Measurements from ENCODE around the gene ALMS1. TPM values are rescaled to one million over a fixed set of nuclear protein-coding genes. Genes with fewer than 3 reads are reported as not detected.

Gene ALMS1
- total and polyA plus RNA-seq, 2 of the 8 experiments (the other 6 are each of a cell fraction or from before 2014, with no cell fraction given), result 21.8 to 45.6 TPM

DNA sequence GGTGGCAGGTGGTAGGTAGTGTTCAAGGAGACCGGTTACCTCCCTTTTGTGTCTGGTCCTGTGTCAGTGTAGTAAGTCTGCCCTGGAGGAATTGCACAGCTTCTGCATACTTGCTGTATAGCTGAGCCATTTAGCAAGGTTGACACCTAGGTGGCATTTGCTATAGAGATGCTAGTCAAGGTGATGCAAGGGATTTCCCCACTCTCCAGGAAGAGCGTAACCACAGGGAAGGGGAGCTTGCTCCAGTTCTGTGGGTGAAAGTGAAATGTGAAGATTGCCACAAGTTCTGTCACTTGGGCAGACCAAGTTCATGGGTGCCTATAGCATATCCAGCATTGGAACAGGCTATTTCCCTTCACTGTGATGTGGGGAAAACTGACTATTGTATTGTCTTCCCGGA, 228.5 kb downstream of the ALMS1 start (continued):
- TF ChIP-seq CHD7 (IDR thresholded peaks at IDR 0.05; ENCODE audit: insufficient replicate concordance, low read length), result no peak
- no peak for TF ChIP-seq ATF2 (IDR thresholded peaks at IDR 0.05; ENCODE audit: low read length)
- no peak for TF ChIP-seq CBX8 (IDR thresholded peaks at IDR 0.05; ENCODE audit: borderline replicate concordance, low read depth, low read length)
